Mesothelial cell of epicardium (in vitro differentiated cells): ENCODE measurements around the gene PTPRN2. TPM values are rescaled to one million over a fixed set of nuclear protein-coding genes. Genes with fewer than 3 reads are reported as not detected.

Experiments used
- DNase-seq, 2 experiments: peaks; one replicate each; pipeline ENCODE4 v3.0.0; 2021; ENCODE audit warnings: low spot score in 2 of 2; ENCODE audit not compliant: unreplicated experiment in 2 of 2
- H3K27ac Mint-ChIP-seq: 2 replicates; pipeline ENCODE4 v1.8.0; 2021; ENCODE audit warnings: mixed read lengths
- H3K27me3 Mint-ChIP-seq: 2 replicates; pipeline ENCODE4 v1.8.0; 2021; ENCODE audit warnings: low read depth, mixed read lengths
- H3K36me3 Mint-ChIP-seq: 2 replicates; pipeline ENCODE4 v1.8.0; 2021; ENCODE audit warnings: mixed read lengths
- H3K4me1 Mint-ChIP-seq: 2 replicates; pipeline ENCODE4 v1.8.0; 2021; ENCODE audit warnings: mixed read lengths
- H3K4me3 Mint-ChIP-seq: 2 replicates; pipeline ENCODE4 v1.8.0; 2021; ENCODE audit warnings: mild to moderate bottlenecking, moderate library complexity, mixed read lengths
- H3K9me3 Mint-ChIP-seq: 2 replicates; pipeline ENCODE4 v1.8.0; 2021; ENCODE audit warnings: mixed read lengths
- total RNA-seq: library from RNA; stranded (reverse); gene quantifications from 3 replicates; pipeline ENCODE4 v1.2.1, GENCODE V29; 2021
- TF ChIP-seq, protein P1 (sequence below): fragments of 200-600 bp; sonication (generic); IDR thresholded peaks from one replicate; pipeline ENCODE4 v1.5.0; 2021; ENCODE audit warnings: antibody characterized with exemption; ENCODE audit not compliant: unreplicated experiment

The PTPRN2 gene
- total RNA-seq, 1 donor from 2014 or later = 2.2 TPM

GRCh38 chr7:158613481-158613880, 25.9 kb upstream of the PTPRN2 start:
- no peaks in the 10 kb centered on the region for H3K27me3 Mint-ChIP-seq
- H3K4me1 Mint-ChIP-seq = no peaks in the 10 kb centered on the region
- peaks cover under 1% of the 10 kb centered on the region for H3K9me3 Mint-ChIP-seq
- H3K27ac Mint-ChIP-seq = no peak overlapping the region
- TF ChIP-seq, protein P1, sequence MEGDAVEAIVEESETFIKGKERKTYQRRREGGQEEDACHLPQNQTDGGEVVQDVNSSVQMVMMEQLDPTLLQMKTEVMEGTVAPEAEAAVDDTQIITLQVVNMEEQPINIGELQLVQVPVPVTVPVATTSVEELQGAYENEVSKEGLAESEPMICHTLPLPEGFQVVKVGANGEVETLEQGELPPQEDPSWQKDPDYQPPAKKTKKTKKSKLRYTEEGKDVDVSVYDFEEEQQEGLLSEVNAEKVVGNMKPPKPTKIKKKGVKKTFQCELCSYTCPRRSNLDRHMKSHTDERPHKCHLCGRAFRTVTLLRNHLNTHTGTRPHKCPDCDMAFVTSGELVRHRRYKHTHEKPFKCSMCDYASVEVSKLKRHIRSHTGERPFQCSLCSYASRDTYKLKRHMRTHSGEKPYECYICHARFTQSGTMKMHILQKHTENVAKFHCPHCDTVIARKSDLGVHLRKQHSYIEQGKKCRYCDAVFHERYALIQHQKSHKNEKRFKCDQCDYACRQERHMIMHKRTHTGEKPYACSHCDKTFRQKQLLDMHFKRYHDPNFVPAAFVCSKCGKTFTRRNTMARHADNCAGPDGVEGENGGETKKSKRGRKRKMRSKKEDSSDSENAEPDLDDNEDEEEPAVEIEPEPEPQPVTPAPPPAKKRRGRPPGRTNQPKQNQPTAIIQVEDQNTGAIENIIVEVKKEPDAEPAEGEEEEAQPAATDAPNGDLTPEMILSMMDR = no peak
- no peak for DNase-seq
- peaks cover 2% of the 10 kb centered on the region for H3K36me3 Mint-ChIP-seq
- H3K4me3 Mint-ChIP-seq = no peak overlapping the region

- Mint-ChIP-seq H3K4me3 (no peak overlapping the region), H3K27ac (no peak overlapping the region), H3K4me1 (no peaks in the 10 kb centered on the region), H3K27me3 (no peaks in the 10 kb centered on the region), H3K9me3 (no peaks in the 10 kb centered on the region), H3K36me3 (peaks cover 3% of the 10 kb centered on the region)
- TF ChIP-seq, protein P1 = no peak
- DNase-seq = no peak
Measured at GRCh38 chr7:158612546-158612945, 24.9 kb upstream of the PTPRN2 start.

DNA sequence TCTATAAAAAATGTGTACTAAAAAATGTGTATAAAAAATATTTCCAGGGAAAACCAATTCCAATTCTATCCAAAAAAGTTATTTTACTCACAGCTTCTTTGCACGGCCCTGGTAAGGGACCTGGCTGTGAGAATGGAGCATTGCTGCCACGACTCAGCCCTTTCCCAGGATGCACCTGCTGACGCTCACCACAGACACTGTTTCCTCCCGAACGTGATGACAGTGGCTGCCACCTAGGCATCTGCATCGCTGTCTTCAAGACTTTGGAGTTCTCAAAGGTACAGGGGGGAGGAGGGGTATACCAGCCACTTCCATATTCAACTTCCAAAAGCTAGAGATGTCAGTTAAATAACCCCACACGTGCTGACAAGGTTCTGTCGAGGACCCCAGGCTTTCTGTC, 23.9 kb upstream of the PTPRN2 start:
- peaks cover 4% of the 10 kb centered on the region for H3K36me3 Mint-ChIP-seq
- H3K4me3 Mint-ChIP-seq = no peak overlapping the region
- H3K9me3 Mint-ChIP-seq = no peaks in the 10 kb centered on the region
- TF ChIP-seq, protein P1 = no peak
- no peak for DNase-seq
- no peak overlapping the region for H3K27ac Mint-ChIP-seq
- no peaks in the 10 kb centered on the region for H3K4me1 Mint-ChIP-seq
- H3K27me3 Mint-ChIP-seq = no peaks in the 10 kb centered on the region

GRCh38 chr7:158609313-158609974, 21.8 kb upstream of the PTPRN2 start:
- H3K4me1 Mint-ChIP-seq = no peaks in the 10 kb centered on the region
- no peaks in the 10 kb centered on the region for H3K27me3 Mint-ChIP-seq
- TF ChIP-seq, protein P1 = no peak
- no peaks in the 10 kb centered on the region for H3K9me3 Mint-ChIP-seq
- no peak overlapping the region for H3K27ac Mint-ChIP-seq
- no peak overlapping the region for H3K4me3 Mint-ChIP-seq
- DNase-seq = no peak
- peaks cover 4% of the 10 kb centered on the region for H3K36me3 Mint-ChIP-seq

GRCh38 chr7:158607563-158607962, 19.9 kb upstream of the PTPRN2 start:
- H3K4me1 Mint-ChIP-seq = no peaks in the 10 kb centered on the region
- TF ChIP-seq, protein P1 = no peak
- no peak for DNase-seq
- H3K9me3 Mint-ChIP-seq = no peaks in the 10 kb centered on the region
- no peaks in the 10 kb centered on the region for H3K27me3 Mint-ChIP-seq
- H3K27ac Mint-ChIP-seq = no peak overlapping the region
- no peak overlapping the region for H3K4me3 Mint-ChIP-seq
- peaks cover 4% of the 10 kb centered on the region for H3K36me3 Mint-ChIP-seq
